ENCODE results near the gene BZW1.
A peak's percentile ranks its signal among the peaks of the same experiment; 100 is the strongest.

Gene BZW1

DNA sequence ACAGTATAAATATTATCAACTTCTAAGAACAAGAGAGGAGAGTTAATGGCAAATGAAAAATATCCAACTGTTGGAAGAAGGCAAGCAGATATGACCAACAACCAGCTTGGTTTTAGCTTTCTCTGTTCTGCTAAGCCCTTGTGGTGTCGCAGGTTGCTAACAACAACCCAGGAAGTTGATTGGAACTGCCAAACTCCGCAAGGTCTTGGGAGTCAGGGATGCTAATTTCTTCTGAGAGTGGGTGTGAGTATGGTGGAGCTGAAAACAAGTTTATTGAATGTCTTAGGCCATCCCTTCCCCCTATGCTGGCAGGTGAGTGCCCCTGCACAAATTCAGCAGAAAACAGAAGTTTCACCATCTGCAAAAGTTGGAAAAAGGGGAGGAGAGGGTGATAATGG lies 17.5 kb downstream of the BZW1 start:
- no peak for DNase-seq (ENCODE audit: low read depth, low spot score)

DNA sequence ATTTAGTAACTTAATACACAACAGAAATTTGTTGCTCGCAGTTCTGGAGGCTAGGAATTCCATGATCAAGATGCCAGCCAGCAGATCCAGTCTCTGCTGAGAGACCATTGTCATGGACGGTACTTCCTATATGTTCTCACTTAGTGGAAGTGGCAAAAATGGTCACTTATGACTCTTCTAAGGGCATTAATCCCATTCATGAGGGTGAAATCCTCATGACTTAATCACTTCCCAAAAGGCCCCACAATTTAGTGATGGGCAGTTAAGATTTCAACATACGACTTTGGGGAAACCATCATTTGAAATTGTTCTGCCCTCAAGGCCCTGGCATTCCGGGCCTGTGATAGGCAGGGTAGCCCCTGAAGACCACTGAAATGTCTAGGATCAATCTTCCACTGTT lies 23.0 kb downstream of the BZW1 start:
- DNase-seq (ENCODE audit: low read depth, low spot score): no peak

DNA sequence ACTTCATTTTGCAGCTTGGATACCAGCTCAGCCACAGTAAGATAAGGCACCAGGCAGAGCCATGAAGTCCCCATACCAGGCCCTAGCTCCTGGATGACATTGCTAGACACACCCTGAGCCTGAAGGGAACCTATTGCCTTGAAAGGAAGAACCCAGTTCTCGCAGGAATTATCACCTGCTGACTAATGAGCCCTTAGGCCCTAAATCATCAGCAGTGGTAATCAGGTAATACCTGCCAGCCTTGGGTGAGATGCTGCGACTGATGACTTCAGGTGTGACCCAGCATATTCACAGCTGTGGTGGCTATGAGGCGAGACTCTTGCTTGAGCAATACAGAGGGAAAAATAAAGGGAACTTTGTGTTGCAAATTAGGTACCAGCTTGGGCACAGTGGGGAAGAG lies 27.8 kb downstream of the BZW1 start:
- DNase-seq (ENCODE audit: low read depth, low spot score): no peak

DNA sequence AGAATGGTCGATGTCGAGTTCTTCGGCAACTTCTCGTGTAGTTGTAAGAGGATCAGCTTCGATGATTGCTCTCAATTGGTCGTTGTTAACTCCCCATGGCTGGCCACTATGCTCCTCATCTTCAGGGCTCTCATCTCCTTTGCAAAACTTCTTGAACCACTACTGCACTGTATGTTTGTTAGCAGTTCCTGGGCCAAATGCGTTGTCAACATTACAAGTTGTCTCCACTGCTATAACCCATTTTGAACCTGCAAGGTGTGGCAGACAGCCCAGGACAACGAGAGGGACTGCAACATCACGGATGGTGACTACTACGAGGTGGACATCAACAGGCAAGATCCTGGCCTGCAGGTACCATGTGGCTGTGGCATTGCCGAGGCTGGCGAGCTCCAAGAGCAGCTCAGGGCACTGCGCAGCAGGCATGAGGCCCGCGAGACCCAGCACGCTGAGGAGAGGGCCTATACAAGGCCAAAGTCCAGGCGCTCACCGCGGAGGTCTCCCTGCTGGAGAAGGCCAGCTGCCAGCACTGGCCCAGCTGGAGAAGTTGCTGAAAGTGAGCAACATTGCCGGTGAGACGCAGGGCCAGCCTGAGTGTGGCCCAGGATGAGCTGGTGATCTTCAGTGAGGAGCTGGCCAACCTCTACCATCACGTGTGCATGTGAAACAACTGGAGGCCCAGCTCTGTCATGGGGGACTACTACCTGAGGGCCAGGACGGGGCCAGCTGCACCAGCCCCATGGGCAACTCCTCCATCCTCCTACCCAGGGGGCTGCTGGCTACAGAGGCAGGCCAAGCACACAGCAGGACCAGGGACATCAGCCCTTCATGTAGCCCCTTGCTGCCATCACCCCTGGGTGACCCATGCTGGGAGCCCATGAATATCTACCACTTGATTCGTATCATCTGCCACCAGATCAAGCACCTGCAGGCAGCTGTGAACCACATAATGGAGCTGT lies 32.6 kb downstream of the BZW1 start:
- DNase-seq (ENCODE audit: low read depth, low spot score): no peak

DNA sequence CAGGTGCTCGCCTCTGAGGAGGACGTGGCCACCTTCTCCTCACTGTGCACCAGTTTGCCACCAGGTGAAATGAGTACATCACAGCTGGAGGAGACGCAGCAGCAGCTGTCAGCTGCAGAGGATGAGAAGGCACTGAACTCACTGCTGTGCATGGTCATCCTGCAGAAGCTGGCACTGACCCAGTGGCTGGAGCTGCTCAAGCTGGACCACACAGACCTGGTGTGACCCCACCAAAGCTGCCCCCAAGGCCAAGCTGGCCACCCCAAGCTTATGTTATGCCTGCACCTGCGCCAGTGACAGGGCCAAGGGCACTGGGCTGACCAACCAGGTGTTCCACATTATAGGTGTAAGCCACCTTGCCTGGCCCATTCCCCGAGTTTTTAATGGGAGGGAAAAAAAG lies 33.5 kb downstream of the BZW1 start:
- DNase-seq (ENCODE audit: low read depth, low spot score): no peak

DNA sequence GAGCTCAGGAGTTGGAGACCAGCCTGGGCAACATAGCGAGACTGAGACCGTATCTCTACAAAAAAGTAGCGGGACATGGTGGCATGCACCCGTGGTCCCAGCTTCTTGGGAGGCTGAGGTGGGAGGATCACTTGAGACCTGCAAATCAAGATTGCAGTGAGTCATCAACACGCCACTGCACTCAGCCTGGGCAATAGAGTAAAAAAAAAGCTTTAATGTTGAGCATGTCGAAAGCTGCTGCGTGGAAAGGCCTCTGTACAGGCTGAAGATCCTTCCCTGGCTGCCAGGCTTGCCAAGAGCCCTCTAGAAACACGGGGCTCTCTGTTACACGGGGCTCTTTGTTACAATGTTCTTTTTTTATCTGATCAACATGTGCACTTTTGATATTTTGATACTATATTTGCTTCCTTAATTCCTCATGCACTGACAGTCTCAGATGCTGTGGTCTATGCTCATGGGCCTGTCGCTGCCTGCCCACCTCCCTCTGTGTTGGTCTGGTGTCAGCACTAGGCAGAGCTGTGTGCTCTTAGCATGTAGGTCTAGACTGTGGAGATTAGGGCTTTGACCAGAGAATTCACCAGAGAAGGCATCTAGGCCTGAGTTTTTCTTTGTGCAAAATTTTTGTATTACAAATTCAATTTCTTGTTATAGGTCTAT lies 34.1 kb downstream of the BZW1 start:
- DNase-seq (ENCODE audit: low read depth, low spot score): no peak

DNA sequence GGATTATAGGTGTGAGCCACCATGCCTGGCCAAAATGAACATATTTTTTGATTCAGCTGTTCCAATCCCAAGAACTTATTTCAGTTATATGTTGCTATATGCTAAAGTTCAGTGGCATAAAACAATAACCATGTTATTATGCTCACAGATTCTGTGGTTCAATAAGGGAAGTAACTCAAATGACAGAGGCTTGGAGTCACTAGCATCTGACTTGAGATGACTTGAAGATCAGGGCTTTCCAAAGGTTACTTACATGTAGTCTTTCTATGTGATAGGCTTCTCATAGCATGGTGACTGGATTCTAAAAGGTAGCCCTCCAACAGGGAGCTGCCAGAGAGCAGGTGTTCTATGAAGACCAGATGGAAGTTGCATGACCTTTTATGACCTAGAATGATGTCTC lies 35.6 kb downstream of the BZW1 start:
- no peak for DNase-seq (ENCODE audit: low read depth, low spot score)

DNA sequence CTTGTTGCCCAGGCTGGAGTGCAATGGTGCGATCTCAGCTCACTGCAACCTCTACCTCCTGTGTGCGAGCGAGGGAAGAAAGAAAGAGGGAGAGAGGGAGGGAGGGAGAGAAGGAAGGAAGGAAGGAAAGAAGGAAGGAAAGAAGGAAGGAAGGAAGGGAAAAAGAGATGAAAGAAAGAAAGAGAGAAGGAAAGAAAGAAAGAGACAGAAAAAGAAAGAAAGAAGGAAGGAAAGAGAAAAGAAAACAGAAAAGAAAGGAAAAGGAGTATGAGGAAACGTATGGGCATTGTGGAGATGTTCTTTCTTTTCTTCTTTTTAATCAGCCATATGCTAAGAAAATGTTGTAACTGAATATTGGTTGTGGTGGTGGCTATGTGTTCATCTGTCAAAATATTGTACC lies 36.2 kb downstream of the BZW1 start:
- no peak for DNase-seq (ENCODE audit: low read depth, low spot score)

DNA sequence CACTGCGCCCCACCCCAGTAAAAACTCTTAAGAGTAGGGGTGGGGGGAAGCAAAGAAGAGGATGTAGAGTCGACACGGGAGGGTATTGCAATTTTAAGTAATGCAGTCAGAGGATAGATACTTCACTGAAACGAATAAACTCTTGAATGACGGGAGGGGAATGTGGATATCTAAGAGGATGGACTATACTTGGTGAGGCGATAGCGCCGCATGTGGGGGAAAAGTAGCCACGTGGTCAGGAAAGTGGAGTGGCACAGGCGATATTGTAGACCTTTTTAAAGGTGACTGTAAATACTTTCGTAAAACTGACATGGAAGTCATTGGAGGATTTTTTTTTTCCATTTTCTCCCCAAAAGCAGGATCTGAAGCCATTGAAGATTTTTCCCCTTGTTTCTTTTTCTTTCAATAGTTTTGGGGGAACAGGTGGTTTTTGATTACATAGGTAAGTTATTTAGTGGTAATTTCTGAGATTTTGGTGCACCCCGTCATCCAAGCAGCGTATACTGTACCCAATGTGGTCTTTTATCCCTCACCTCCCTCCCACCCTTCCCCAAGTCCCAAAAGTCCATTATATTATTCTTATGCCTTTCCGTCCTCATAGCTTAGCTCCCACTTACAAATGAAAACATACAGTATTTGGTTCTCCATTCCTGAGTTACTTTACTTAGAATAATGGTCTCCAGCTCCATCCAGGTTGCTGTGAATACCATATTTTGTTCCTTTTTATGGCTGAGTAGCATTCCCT lies 39.0 kb downstream of the BZW1 start:
- DNase-seq (ENCODE audit: low read depth, low spot score): no peak

DNA sequence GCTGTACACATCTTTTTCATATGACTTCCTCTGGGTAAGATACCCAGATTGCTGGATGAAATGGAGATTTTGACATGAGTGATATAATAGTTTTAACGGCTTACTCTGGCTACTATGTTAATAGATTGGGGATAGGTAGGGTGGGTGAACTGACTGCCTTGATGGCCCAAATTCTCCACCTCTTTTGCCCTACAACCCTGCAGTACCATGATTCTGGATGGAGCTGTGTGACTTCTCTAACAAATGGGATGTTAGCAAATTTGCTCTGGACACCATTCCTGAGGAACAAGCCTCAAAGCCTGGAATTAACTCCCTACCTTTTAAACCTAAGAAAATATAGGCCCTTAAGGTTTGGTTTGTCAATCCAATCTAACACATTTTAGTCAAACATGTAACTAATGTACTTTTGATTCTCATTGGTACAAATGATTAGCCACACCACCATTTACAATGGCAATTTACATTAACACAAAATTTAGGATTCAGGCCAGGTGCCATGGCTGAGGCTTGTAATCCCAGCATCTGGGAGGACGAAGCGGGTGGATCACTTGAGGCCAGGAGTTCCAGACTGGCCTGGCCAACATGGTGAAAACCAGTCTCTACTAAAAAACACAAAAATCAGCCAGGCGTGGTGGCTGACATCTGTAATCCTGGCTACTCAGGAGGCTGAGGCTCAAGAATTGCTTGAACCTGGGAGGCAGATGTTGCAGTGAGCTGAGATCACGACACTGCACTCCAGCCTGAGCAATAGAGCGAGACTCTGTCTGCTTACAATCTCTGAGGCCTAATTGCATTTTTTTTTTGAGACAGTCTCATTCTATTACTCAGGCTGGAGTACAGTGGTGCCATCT lies 39.9 kb downstream of the BZW1 start:
- no peak for DNase-seq (ENCODE audit: low read depth, low spot score)

DNA sequence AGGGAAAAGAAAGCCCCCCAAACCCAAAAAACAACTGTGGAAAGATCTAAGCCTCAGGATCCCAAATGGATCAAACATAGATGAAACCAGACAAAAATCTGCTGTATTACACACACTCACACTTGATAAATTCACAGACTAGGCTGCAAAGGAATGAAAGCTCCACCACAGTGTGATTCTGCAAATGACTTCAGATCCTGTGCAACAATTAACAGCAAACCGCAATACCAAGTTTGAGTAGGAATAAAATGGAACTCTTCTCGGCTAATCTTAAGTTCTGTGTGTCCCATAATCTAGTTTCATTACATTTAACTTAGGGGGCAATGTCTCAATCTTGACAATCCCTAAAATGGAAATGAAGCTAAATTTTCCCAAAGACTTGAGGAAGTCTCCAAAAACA lies 40.9 kb downstream of the BZW1 start:
- DNase-seq (ENCODE audit: low read depth, low spot score): no peak

DNA sequence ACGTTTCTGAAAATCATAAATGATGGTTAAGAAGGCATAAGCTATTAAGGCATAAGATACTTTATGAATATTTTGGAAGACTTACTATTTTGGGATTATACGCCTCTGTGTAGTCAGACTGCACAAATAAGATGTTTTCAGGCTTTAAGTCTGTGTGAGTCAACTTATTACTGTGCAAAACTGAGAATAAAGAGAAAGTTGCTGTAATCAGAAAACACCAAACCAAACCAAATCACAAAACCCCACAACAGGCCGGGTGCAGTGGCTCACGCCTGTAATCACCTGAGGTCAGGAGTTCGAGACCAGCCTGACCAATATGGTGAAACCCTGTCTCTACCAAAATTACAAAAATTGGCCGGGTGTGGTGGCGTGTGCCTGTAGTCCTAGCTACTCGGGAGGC lies 45.1 kb downstream of the BZW1 start:
- DNase-seq (ENCODE audit: low read depth, low spot score): no peak

DNA sequence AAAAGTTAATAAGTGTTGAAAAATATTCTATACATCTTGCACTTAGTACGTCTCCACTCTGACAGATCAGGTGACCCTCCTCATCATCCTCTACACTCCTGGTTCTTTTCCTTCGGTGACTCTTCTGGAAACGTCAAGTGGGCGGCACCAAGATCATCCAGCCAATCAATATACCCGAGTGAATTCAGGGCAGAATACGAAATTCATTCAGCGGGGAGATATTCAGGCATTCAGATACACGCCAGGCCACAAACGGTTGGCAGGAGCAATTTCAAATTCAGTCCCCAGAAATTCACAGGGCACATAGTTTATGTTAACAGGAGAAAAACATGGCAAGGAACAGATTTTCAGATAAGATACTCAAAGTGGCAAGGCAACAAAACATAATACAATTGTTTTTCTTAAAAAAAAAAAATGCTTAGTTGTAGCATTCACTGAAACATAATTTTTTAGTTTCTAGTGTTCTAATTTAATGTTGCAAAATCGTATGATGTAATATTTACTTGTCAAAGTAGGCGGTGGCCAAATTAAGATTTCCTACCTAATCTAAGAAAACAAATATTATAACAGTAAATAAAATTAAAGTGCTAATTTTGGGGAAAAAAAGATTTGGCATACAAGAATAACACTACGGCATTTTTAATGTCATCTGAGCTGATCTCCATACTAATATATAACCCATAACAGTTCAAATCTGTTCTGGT lies 48.5 kb downstream of the BZW1 start:
- peak; percentile 32 for DNase-seq (ENCODE audit: low read depth, low spot score)

DNA sequence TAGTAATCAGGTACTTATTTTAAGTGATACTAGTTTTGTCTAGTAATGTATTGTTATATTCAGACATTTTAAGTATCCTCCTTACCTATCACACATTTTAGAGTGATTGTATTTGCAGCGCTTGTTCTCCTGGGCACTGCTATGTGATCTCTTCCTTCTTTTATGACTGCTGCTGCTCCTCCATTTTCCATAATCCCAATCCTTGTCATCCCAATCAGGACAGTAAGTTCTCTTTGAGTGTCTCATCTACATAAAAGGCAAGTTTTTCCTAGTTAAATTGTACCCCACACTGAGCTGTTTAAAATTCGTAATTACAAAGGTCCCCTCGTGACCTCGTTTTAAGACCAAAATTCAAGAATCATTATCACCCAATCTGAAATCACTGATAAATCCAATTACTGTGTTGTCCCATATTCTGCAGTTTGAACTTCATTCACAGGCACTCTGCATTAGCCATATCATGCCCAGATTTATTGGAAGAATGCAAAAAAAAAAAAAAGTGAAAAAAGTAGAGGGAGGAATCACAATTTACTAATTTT lies 50.0 kb downstream of the BZW1 start:
- DNase-seq (ENCODE audit: low read depth, low spot score): no peak

DNA sequence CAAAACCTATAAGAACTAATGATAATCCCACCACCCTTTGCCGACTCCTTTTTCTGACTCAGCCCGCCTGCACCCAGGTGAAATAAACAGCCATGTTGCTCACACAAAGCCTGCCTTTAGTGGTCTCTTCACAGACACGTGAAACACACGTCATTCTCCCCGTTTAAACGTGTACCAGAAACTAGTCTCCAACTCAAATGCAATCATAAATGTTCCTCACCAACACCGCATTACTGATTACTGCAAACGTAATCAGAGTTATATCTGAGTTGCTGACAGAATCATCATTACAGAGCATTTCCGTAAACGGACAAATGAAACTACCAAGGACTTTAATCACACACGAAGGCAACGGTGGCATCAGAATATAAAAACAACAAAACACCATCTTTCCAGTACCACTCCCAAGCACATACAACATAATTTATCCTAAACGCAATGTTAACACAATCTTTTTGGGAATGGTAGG lies 50.9 kb downstream of the BZW1 start:
- DNase-seq (ENCODE audit: low read depth, low spot score): peak; percentile 76

DNA sequence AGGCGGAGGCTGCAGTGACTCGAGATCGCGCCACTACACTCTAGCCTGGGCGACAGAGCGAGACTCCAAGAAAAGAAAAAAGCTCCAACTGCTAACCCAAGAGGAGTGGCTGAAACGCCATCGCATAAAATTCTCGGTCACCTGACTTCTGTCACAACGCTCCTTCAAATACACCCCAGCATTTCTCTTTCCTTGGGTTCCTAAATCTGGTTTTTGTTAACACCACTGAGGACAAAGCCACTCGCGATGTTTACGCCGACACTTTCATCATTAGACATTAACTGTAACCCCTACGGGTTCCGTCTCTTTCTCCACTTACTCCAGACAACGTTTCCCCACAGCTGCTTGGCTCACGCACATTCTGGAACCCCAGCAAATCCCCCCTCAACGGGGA lies 52.1 kb downstream of the BZW1 start:
- no peak for DNase-seq (ENCODE audit: low read depth, low spot score)

DNA sequence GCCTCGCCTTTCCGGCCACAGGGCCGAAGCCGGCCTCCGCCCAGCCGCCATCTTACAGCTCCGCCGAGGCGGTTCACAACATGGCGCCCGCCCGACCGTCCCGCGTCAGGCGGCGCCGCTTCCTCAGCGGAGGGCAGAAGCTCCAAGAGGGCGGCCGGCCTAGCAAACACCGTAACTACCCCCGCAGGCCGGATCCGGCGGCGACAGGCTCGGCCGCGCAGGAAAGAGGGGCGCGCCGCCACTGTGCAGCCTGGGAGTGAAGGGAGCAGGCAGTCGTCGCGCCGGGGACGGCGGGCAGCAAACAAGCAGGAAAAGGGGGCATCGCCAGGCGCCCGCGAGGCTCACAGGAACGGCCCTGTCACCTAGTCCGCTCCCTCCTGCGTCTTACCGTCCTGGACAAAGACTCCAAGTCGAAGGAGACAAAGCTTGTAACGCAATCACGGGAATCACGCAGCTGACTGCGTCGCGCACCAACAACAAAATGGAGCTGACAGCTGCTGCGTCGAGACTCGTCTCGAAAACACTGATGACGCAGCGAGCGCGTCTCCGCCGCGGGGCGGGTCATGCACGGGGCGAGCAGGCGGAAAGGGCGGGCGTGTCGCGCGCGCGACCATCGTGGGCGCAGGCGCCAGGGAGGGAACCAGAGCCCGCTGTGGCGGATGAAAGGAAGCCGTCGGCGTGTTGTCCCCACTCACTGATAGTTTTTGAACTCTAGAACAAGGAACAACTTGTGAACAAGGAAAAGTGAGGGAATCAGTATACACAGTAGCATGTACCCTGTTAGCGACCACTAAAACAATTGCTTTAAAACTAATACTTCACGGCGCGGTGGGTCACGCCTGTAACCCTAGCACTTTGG lies 52.7 kb downstream of the BZW1 start, which contains the start of gene CLK1:
Gene CLK1 (minus strand): TSS at position 483 of the 859 bp plus-strand sequence. CDS start 2,796 bp downstream, outside the sequence.
- DNase-seq (ENCODE audit: low read depth, low spot score): peak; percentile 98

DNA sequence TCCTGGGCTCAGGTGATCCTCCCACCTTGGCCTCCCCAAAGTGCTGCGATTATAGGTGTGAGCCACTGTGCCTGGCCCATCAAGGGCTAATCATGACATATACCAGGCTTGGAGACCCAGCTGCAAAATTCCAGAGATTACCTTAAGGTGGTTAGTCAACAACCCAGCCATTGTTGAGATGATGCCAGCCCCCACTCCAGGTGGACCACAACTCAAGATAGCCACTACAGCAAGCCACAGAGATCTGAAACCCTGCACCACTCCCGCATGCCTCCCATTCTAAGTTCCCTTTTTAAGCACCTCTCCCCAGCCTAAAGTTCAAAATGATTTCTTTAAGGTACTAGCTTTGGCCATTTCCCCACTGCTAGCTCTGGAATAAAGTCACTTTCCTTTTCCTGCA lies 57.3 kb downstream of the BZW1 start:
- DNase-seq (ENCODE audit: low read depth, low spot score): no peak

DNA sequence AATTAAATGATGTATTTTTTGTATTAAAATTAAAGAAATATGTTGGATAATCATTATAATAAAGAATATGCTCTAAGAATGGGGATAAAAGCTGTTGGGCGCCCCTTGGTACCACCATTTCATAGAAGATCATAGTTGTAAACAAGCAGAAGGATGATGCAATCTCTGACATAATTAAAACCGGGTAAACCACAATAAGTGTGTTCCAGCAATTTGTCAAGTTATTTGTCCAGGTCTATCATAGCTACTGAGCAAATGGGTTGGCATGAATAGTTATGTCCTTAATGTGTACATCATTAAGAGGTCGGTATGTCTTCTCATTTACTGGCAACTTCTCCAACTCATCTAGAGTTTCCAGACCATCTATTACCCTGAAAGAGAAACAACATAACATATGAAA lies 59.4 kb downstream of the BZW1 start:
- no peak for DNase-seq (ENCODE audit: low read depth, low spot score)
